ENCODE results near the gene TLCD4.

Gene TLCD4

DNA sequence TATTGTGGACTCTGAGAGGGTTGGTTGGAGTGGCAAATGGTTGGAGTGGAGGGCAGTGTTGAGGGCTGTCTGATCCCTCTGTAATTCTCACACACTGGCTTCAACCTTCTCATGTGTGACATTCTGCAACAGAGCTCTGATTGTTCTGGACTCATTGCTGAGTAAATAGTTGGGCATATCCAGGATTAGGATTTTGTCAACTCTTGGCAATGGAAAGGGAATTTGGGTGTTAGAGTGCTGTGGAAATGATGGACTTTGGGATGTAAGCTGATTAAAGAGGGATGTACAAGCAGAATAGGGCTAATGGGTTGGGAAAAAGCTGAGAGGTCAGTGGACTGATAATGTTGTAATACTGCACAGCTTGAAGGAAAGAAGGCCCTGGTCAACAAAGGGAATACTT, 16.5 kb downstream of the TLCD4 start:
- Histone ChIP-seq H3K27ac (ENCODE audit: low read length) (no peak overlapping the region), H3K4me3 (ENCODE audit: low read length) (no peak overlapping the region), H4K20me1 (ENCODE audit: insufficient read depth, low read length) (no peaks in the 10 kb centered on the region), H3K27me3 (ENCODE audit: low read depth, low read length) (no peaks in the 10 kb centered on the region), H3K9me3 (ENCODE audit: insufficient read depth, low read length) (no peaks in the 10 kb centered on the region), H3K4me1 (ENCODE audit: low read length) (no peaks in the 10 kb centered on the region), H2AFZ (ENCODE audit: low read depth, low read length) (no peak overlapping the region), H3K36me3 (replicated peaks; ENCODE audit: low read depth, low read length) (no peaks in the 10 kb centered on the region), H3K79me2 (ENCODE audit: low read length) (no peaks in the 10 kb centered on the region), H3K4me2 (ENCODE audit: low read length) (no peak overlapping the region), H3K9ac (ENCODE audit: low read length) (no peak overlapping the region)
- TF ChIP-seq, protein P1, sequence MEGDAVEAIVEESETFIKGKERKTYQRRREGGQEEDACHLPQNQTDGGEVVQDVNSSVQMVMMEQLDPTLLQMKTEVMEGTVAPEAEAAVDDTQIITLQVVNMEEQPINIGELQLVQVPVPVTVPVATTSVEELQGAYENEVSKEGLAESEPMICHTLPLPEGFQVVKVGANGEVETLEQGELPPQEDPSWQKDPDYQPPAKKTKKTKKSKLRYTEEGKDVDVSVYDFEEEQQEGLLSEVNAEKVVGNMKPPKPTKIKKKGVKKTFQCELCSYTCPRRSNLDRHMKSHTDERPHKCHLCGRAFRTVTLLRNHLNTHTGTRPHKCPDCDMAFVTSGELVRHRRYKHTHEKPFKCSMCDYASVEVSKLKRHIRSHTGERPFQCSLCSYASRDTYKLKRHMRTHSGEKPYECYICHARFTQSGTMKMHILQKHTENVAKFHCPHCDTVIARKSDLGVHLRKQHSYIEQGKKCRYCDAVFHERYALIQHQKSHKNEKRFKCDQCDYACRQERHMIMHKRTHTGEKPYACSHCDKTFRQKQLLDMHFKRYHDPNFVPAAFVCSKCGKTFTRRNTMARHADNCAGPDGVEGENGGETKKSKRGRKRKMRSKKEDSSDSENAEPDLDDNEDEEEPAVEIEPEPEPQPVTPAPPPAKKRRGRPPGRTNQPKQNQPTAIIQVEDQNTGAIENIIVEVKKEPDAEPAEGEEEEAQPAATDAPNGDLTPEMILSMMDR (IDR thresholded peaks at IDR 0.05; ENCODE audit: low read depth, low read length), result no peak
- no peak for TF ChIP-seq EZH2phosphoT487 (IDR thresholded peaks at IDR 0.05; ENCODE audit: low read depth)

DNA sequence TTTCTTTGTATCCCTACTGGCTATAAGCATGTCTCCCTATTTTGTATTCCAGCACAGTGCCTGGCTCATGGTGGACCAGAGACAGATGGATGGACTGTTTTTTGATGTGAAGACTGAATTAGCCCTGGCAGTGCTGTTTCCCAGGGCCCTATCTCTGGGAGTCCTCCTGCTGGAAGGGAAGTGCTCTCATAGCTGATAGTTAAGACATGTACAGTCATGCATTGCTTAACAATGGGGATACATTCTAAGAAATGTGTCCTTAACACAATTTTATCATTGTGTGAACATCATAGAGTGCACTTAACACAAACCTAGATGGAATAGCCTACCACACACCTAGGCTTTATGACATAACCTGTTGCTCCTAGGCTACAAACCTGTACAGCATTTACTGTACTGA, 21.1 kb downstream of the TLCD4 start:
- Histone ChIP-seq H3K4me3 (ENCODE audit: low read length) (no peak overlapping the region), H3K36me3 (replicated peaks; ENCODE audit: low read depth, low read length) (no peaks in the 10 kb centered on the region), H3K79me2 (ENCODE audit: low read length) (no peaks in the 10 kb centered on the region), H3K27me3 (ENCODE audit: low read depth, low read length) (no peaks in the 10 kb centered on the region), H3K4me1 (ENCODE audit: low read length) (no peaks in the 10 kb centered on the region), H4K20me1 (ENCODE audit: insufficient read depth, low read length) (no peaks in the 10 kb centered on the region), H3K4me2 (ENCODE audit: low read length) (no peak overlapping the region), H2AFZ (ENCODE audit: low read depth, low read length) (no peak overlapping the region), H3K9ac (ENCODE audit: low read length) (no peak overlapping the region), H3K27ac (ENCODE audit: low read length) (no peak overlapping the region), H3K9me3 (ENCODE audit: insufficient read depth, low read length) (no peaks in the 10 kb centered on the region)
- TF ChIP-seq EZH2phosphoT487 (IDR thresholded peaks at IDR 0.05; ENCODE audit: low read depth), result no peak
- TF ChIP-seq, protein P1 (IDR thresholded peaks at IDR 0.05; ENCODE audit: low read depth, low read length), result no peak

DNA sequence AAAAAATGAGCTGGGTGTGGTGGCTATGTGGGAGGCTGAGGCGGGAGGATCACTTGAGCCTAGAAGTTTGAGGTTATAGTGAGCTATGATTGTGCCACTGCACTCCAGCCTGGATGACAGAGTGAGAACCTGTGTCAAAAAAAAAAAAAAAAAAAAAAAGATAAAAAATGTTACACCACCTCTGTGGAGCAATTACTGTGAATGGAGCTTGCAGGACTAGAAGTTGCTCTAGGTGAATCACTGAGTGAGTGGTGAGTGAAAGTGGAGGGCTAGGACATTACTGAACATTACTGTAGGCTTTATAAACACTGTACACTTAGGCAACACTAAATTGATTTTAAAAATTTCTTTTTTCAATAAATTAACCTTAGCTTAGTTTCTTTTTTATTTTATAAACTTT, 21.9 kb downstream of the TLCD4 start:
- H4K20me1 ChIP-seq (ENCODE audit: insufficient read depth, low read length), result no peaks in the 10 kb centered on the region

DNA sequence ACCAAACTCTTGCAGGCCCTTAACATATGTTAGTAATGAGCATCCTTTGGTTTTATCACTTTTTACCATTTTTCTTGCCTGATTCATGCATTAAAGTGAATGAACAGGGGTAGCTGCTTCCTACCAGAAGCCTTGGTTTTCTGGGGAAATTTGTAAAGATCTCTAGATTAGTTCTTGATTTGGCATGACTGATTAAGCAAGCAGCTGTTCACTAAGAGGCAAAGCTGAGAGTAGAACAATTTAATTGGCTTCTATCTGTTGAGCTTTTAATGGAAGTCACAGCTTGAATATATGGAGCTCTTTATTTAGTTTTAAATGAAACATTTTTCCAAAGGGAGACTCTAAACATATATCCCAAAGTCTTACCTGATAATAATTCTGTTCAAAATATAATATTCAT, 23.6 kb downstream of the TLCD4 start:
- H3K9me3 ChIP-seq (ENCODE audit: insufficient read depth, low read length), result no peaks in the 10 kb centered on the region
- no peak overlapping the region for H3K4me2 ChIP-seq (ENCODE audit: low read length)

More for the DNA sequence above, 21.9 kb downstream of the TLCD4 start:
- Histone ChIP-seq H3K4me3 (ENCODE audit: low read length) (no peak overlapping the region), H3K4me2 (ENCODE audit: low read length) (no peak overlapping the region), H3K36me3 (replicated peaks; ENCODE audit: low read depth, low read length) (no peaks in the 10 kb centered on the region), H3K9ac (ENCODE audit: low read length) (no peak overlapping the region), H3K27me3 (ENCODE audit: low read depth, low read length) (no peaks in the 10 kb centered on the region), H3K9me3 (ENCODE audit: insufficient read depth, low read length) (no peaks in the 10 kb centered on the region), H3K79me2 (ENCODE audit: low read length) (no peaks in the 10 kb centered on the region), H3K4me1 (ENCODE audit: low read length) (peaks cover under 1% of the 10 kb centered on the region; the same call in 1 of the 2 replicates), H3K27ac (ENCODE audit: low read length) (no peak overlapping the region), H2AFZ (ENCODE audit: low read depth, low read length) (no peak overlapping the region)
- TF ChIP-seq, protein P1 (IDR thresholded peaks at IDR 0.05; ENCODE audit: low read depth, low read length), result no peak
- no peak for TF ChIP-seq EZH2phosphoT487 (IDR thresholded peaks at IDR 0.05; ENCODE audit: low read depth)

More for the DNA sequence above, 23.6 kb downstream of the TLCD4 start:
- Histone ChIP-seq H3K36me3 (replicated peaks; ENCODE audit: low read depth, low read length) (no peaks in the 10 kb centered on the region), H3K9ac (ENCODE audit: low read length) (no peak overlapping the region), H3K4me1 (ENCODE audit: low read length) (peaks cover 15% of the 10 kb centered on the region), H2AFZ (ENCODE audit: low read depth, low read length) (no peak overlapping the region), H3K79me2 (ENCODE audit: low read length) (no peaks in the 10 kb centered on the region), H3K27ac (ENCODE audit: low read length) (no peak overlapping the region), H3K27me3 (ENCODE audit: low read depth, low read length) (no peaks in the 10 kb centered on the region), H3K4me3 (ENCODE audit: low read length) (no peak overlapping the region), H4K20me1 (ENCODE audit: insufficient read depth, low read length) (no peaks in the 10 kb centered on the region)
- TF ChIP-seq EZH2phosphoT487 (IDR thresholded peaks at IDR 0.05; ENCODE audit: low read depth), result no peak
- TF ChIP-seq, protein P1 (IDR thresholded peaks at IDR 0.05; ENCODE audit: low read depth, low read length), result no peak
